GM10847 (cell line): ENCODE measurements around the gene LSS.

Source experiments
- POLR2A ChIP-seq: IDR thresholded peaks from 2 replicates; pipeline ENCODE4 v1.6.1; 2011; ENCODE audit not compliant: insufficient read length; ENCODE audit errors: extremely low read depth

LSS gene

GRCh38 chr21:46252840-46253239 is 24.3 kb upstream of the LSS start:
- TF ChIP-seq POLR2A, result no peak

GRCh38 chr21:46250146-46250725 is 21.7 kb upstream of the LSS start:
- TF ChIP-seq POLR2A, result no peak

GRCh38 chr21:46248827-46249226 is 20.3 kb upstream of the LSS start:
- no peak for TF ChIP-seq POLR2A

GRCh38 chr21:46248422-46248782 is 19.8 kb upstream of the LSS start:
- no peak for TF ChIP-seq POLR2A

- TF ChIP-seq POLR2A, result no peak
Observed at GRCh38 chr21:46247699-46248421, 19.3 kb upstream of the LSS start.

- no peak for TF ChIP-seq POLR2A
Observed at GRCh38 chr21:46246345-46246744, 17.8 kb upstream of the LSS start.

GRCh38 chr21:46245213-46245915 is 16.8 kb upstream of the LSS start:
- no peak for TF ChIP-seq POLR2A

- no peak for TF ChIP-seq POLR2A
Observed at GRCh38 chr21:46244602-46245001, 16.0 kb upstream of the LSS start.

GRCh38 chr21:46243960-46244361 is 15.4 kb upstream of the LSS start:
- TF ChIP-seq POLR2A, result no peak

GRCh38 chr21:46243325-46243724 is 14.8 kb upstream of the LSS start:
- TF ChIP-seq POLR2A, result no peak

GRCh38 chr21:46239817-46240325 is 11.3 kb upstream of the LSS start:
- TF ChIP-seq POLR2A, result no peak

- no peak for TF ChIP-seq POLR2A
Observed at GRCh38 chr21:46237474-46237873, 8.9 kb upstream of the LSS start.

GRCh38 chr21:46234436-46234950 is 5.9 kb upstream of the LSS start:
- TF ChIP-seq POLR2A, result no peak

- TF ChIP-seq POLR2A, result no peak
Observed at GRCh38 chr21:46229923-46230260, 1.3 kb upstream of the LSS start.

- peak; percentile 48 for TF ChIP-seq POLR2A
Observed at GRCh38 chr21:46229133-46229922, 754 bp upstream of the LSS start.
